Glomerular visceral epithelial cell (primary cell): ENCODE data around the gene TBC1D23.
A peak's percentile ranks its signal among the peaks of the same experiment; 100 is the strongest.

Experiments
- DNase-seq: peaks from one replicate; pipeline ENCODE4 v3.0.0-alpha.2; 2016; ENCODE audit errors: extremely low spot score

Gene TBC1D23

GRCh38 chr3:100352296-100353231 lies 91.8 kb downstream of the TBC1D23 start:
- peak; percentile 23 for DNase-seq

GRCh38 chr3:100354850-100355249 lies 94.1 kb downstream of the TBC1D23 start:
- peak; percentile 68 for DNase-seq

GRCh38 chr3:100358413-100358812 lies 97.6 kb downstream of the TBC1D23 start:
- no peak for DNase-seq

- no peak for DNase-seq
Observed at GRCh38 chr3:100359035-100359434, 98.2 kb downstream of the TBC1D23 start.

- DNase-seq: no peak
Observed at GRCh38 chr3:100360757-100361496, 100.1 kb downstream of the TBC1D23 start.

GRCh38 chr3:100361897-100362296 lies 101.1 kb downstream of the TBC1D23 start:
- DNase-seq: no peak

GRCh38 chr3:100364421-100364820 lies 103.6 kb downstream of the TBC1D23 start:
- DNase-seq: no peak

- no peak for DNase-seq
Observed at GRCh38 chr3:100366424-100366823, 105.6 kb downstream of the TBC1D23 start.

- DNase-seq: no peak
Observed at GRCh38 chr3:100368441-100368840, 107.6 kb downstream of the TBC1D23 start.

GRCh38 chr3:100370756-100371155 lies 110.0 kb downstream of the TBC1D23 start:
- no peak for DNase-seq

GRCh38 chr3:100374521-100374920 lies 113.7 kb downstream of the TBC1D23 start:
- DNase-seq: no peak
